EH (cell line): ENCODE measurements around the gene ZNF691.
"Not testable (repeated sequence)": the region's sequence is repeated elsewhere in the genome, so short reads cannot be mapped to it uniquely, and the experiment has no call there.

ENCODE experiments used
- DNase-seq: peaks from one replicate; pipeline ENCODE4 v3.0.0-alpha.2; 2015; ENCODE audit warnings: low read depth

ZNF691 gene

GRCh38 chr1:42832641-42833240 is 13.7 kb upstream of the ZNF691 start:
- DNase-seq = no peak

- no peak for DNase-seq
These were observed 12.4 kb upstream of the ZNF691 start for GRCh38 chr1:42833981-42834380.

- DNase-seq = no peak
These were observed 11.6 kb upstream of the ZNF691 start for GRCh38 chr1:42834803-42835202.

GRCh38 chr1:42835422-42835821 is 11.0 kb upstream of the ZNF691 start:
- DNase-seq = no peak

GRCh38 chr1:42837709-42838108 is 8.7 kb upstream of the ZNF691 start:
- DNase-seq = no peak

- no peak for DNase-seq
These were observed 7.8 kb upstream of the ZNF691 start for GRCh38 chr1:42838482-42839190.

GRCh38 chr1:42841010-42841409 is 5.4 kb upstream of the ZNF691 start:
- peak; percentile 34 for DNase-seq

- no peak for DNase-seq
These were observed 4.8 kb upstream of the ZNF691 start for GRCh38 chr1:42841440-42842147.

- peak; percentile 44 for DNase-seq
These were observed 1.7 kb upstream of the ZNF691 start for GRCh38 chr1:42844592-42845140.

GRCh38 chr1:42845193-42845592 is 1.2 kb upstream of the ZNF691 start:
- DNase-seq = no peak

- DNase-seq = no peak
These were observed 552 bp upstream of the ZNF691 start for GRCh38 chr1:42845866-42846256.

- no peak for DNase-seq
These were observed 740 bp downstream of the ZNF691 start for GRCh38 chr1:42847111-42847595.

- no peak for DNase-seq
These were observed 1.5 kb downstream of the ZNF691 start for GRCh38 chr1:42847721-42848460.

- peak; percentile 38 for DNase-seq
These were observed 2.6 kb downstream of the ZNF691 start for GRCh38 chr1:42848823-42849537.

- no peak for DNase-seq
These were observed 3.5 kb downstream of the ZNF691 start for GRCh38 chr1:42849944-42850343.

- no peak for DNase-seq
These were observed 5.0 kb downstream of the ZNF691 start for GRCh38 chr1:42851420-42851819.

- DNase-seq = no peak
These were observed 5.7 kb downstream of the ZNF691 start for GRCh38 chr1:42851960-42852607.

- DNase-seq = peak; percentile 7
These were observed 6.2 kb downstream of the ZNF691 start for GRCh38 chr1:42852608-42852980.

GRCh38 chr1:42853116-42853884 is 6.9 kb downstream of the ZNF691 start:
- no peak for DNase-seq

GRCh38 chr1:42856554-42856953 is 10.1 kb downstream of the ZNF691 start:
- not testable (repeated sequence) for DNase-seq
